NCI-H526 treated with DMSO at 0.1 percent for 48 hours (cell line): ENCODE results near the gene RNASE12.
A peak's percentile ranks its signal among the peaks of the same experiment; 100 is the strongest.
"Not testable (repeated sequence)": the region's sequence is repeated elsewhere in the genome, so short reads cannot be mapped to it uniquely, and the experiment has no call there.

Source experiments
- DNase-seq: peaks from one replicate; lab custom pipeline; 2025; lab: John Stamatoyannopoulos, UW

RNASE12 gene

DNA sequence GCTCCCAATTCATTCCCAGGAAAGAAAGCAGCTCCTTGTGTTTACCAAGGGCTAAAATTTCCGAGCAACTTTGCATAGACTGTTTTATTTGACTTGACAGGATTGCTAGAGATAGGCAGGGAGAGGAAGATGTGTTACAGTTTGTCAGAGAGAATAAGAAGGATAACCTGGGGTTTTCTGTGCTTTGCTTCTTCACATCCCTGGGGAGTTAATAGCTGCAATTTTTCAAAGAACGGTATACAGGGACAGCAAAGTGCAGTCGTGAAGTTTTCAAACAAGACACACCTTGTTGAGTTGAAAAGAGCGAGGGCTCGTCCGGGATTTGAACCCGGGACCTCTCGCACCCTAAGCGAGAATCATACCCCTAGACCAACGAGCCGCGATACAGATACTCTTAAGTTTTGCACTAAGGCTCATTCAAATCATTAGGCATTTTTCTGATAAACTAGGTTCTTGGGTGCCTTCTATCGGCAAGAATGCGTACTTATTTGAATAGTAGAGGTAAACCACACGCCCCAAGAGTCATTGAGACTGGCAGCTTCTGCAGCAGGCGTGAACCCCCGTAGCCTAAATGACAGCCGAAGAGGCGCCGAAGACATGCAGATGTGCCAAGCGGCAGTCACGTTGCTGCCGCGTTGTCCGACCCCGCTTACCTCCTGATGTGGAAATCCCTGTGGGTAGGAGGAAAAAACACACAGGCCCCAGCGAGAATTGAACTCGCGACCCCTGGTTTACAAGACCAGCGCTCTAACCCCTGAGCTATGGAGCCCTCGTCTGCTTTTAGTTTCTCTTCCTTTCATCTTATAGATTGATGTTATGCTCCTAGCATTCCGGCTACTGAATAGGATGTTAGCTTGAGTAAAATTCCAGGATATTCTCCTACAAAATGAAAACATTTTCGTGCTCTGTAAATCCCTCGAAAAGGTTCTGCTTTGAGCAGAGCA lies 22.2 kb upstream of the RNASE12 start:
- DNase-seq, result peak; percentile 98

DNA sequence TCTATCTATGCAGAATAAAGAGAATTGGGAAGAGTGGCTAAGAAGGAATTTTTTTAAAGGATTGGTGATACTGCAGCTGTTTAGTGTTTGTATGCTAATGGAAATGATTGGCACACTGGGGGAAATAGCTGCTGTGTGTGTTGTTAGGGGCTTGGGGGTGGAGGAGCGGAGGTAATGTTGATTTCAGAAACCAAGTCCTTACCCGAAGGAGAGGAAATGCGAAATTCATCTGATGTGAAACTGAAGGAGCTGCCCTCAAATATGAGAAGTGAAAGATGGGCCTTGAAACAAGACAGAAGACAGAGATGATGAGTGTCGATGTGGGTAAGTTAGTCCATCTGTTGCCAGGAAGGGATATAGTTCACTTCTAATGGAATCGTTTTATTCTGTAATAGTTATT lies 21.2 kb upstream of the RNASE12 start:
- DNase-seq, result no peak

- no peak for DNase-seq
Observed at GRCh38 chr14:20611277-20611676, 20.1 kb upstream of the RNASE12 start.

- DNase-seq, result peak; percentile 65
Observed at GRCh38 chr14:20610002-20610765, 19.0 kb upstream of the RNASE12 start.

DNA sequence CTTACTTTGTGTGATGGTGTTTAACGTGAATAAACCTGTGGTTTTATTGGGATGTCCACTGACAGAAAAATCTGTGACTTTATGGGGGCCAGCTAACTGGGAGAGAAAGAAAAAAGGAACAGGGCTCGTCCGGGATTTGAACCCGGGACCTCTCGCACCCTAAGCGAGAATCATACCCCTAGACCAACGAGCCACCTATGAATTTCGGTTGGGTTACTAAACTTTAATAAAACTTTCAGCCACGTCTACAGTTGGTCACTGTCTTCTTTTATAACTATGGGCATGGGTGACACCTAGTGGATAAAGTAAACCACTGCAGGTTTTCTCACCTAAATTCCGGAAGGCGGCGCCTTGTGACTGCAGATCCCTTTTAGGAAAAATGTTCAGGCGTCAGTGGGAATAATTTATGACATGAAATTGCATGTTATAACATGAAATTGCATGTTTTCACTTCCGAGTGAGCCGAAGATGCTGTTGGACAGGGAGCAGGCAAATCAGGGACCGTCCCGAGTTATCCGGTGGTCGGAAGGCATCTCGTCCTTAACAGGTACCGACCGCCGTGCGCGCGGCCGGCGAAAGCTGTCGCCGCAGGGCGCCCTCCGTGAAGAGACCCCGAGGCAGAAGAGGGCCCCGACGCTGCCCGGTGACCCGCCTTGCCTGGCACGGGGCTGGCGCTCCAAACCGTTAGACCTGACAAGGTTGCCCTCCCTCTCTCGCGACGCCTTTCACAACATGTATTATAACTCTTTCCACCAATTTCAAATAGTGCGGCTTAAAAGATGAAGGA lies 18.2 kb upstream of the RNASE12 start:
- peak; percentile 76 for DNase-seq

DNA sequence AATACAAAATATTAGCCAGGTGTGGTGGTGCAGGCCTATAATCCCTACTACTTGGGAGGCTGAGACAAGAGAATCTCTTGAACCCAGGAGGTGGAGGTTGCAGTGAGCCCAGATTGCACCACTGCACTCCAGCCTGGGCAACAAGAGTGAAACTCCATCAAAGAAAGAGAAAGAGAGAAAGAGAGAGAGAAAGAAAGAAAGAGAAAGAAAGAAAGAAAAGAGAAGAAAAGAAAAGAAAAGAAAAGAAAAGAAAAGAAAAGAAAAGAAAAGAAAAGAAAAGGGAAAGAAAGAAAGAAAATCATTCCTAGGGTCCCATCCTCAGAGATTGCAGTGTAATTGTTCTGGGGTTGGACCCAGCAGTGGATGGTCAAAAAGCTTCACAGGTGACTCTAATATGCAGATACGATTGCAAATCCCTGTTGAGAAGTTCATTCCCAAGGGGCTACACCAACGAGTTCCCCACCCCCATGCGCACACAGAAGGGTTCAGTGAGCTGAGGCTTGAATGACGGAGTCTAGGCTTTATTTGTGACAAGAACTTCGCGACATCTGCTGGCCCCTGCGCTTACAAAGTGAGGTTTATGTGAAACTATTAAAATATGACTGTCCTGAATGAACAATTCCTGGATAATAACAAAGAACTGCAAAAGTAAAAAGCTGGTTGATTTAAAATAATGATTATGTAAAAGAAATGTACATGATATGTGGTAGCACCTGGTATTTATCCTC lies 17.4 kb upstream of the RNASE12 start:
- DNase-seq, result no peak

DNA sequence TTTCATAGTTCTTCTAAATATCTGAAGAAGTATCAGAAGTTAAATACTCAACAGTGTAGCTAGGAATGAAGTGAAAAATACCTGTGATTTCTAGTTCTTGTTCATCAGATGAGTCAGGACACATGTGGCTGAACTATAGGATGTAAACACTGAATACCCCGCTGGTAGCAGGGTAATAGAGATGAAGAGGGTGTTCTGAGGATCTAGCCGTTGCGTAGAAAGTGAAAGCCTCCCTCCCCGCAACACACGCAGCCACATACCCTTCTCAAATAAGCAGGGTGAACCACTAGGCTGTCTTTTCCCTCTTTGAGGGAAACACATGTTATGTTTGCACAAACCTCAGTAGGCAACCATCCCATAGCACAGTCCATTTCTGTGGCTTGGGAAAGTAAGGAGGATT lies 16.4 kb upstream of the RNASE12 start:
- DNase-seq, result no peak

- no peak for DNase-seq
Observed at GRCh38 chr14:20606902-20607242, 15.7 kb upstream of the RNASE12 start.

- no peak for DNase-seq
Observed at GRCh38 chr14:20606190-20606901, 15.2 kb upstream of the RNASE12 start.

DNA sequence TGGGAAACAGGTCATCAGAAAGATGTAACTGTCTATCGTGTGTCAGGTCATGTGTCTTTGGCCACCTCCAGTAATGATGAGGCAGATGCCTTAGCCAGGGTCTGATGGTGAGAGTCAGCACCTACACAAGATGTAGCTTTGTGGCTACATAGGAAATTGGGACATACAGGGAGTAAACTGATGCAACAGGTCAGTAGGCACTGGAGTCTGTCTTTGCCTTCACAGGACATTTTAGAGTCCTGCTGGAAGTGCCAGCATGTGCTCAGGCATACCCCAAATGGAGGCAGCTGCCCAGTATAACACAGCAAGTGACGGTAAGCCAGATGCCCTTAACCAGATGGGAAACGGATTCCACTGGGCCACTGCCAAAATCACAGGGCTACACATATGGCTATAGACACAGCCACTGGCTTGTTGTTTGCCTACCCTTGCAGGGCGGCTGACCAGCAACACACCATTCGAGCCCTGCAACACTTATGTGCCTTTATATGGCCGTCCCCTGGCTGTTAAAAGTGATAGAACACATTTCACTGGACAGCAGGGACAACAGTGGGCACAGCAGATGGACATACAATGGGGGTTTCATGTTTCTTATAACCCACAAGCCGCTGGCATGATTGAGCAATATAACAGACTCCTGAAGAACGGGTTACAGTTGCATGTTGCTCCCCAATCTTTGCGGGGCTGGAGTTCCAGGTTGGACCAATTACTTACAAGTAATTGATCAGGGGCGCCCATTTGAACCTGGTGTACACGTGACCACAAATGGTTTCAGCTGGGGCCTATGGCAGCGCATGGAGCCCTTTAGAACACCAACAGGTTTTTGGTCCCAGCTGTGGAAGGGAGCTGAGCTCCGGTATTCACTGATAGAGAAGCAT lies 12.9 kb upstream of the RNASE12 start:
- no peak for DNase-seq

DNA sequence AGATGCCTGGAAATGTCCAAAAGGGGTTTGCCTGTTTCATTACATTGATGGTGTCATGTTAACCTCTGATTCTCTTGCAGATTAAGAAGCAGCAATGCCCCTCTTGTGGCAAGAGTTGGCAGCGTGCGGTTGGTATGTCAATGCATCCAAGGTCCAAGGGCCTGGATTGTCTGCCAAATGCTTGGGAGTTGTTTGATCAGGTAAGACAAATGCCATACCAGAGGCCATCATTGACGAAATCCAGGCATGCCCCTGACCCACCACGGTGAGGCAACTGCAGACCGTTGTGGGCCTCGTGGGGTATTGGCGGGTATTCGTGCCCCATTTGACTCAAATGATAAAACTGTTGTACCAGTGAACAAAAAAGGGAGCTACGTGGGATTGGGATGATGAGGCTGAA lies 11.4 kb upstream of the RNASE12 start:
- no peak for DNase-seq

DNA sequence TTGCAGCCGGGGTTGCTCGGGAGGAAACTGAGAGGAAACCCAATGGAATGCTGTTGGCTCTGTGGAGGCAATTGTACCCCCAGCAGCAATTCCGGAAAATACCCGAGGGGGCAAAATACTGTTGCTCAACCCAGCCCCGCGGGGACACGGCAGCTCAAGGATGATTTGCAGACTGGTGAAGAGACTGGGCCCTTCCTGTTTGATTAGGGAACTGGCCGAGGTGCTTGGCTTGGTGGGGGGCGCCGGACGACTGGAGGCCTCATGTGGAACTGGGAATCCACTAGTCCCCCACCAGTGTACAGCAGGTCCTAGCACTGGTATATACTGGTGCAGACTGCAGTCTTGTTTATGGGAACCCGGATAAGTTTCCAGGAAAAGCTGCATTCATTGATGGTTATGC lies 10.3 kb upstream of the RNASE12 start:
- no peak for DNase-seq

DNA sequence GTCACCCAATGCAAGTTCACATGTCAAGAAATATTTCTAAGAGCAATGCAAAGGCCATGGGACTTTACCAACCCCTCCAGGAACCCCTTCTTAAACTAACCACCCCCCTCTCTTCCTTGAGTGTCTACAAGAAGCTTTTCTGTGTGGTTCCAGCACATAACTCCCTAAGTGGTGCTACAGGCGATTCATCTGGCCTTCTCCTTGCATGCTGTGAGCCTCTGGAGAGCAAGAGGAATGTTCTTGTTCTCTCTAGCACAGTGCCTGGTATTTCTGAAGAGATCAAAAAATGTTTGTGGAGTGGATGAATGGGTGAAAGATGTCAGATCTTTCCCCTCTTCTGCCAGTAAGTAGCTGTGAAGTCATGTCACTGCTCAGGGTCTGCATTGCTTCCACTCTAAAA lies 5.9 kb upstream of the RNASE12 start:
- DNase-seq, result no peak

DNA sequence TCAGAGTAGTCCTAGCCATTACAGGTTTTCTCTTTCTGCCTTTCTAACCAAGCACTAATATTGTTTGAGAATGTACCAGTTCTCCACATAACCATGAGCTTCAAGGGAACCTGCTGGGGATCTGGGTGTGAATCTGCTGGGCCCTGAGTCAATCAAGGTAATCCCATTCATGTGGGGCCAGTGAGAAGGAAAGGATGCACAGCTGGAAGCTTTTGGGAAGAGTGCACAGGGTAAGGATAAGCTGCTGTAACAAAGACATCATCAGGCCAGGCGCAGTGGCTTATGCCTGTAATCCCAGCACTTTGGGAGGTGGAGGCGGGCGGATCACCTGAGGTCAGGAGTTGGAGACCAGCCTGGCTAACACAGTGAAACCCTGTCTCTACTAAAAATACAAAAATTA lies 4.5 kb upstream of the RNASE12 start:
- not testable (repeated sequence) for DNase-seq

GRCh38 chr14:20592574-20592973 lies 1.4 kb upstream of the RNASE12 start:
- DNase-seq, result no peak

DNA sequence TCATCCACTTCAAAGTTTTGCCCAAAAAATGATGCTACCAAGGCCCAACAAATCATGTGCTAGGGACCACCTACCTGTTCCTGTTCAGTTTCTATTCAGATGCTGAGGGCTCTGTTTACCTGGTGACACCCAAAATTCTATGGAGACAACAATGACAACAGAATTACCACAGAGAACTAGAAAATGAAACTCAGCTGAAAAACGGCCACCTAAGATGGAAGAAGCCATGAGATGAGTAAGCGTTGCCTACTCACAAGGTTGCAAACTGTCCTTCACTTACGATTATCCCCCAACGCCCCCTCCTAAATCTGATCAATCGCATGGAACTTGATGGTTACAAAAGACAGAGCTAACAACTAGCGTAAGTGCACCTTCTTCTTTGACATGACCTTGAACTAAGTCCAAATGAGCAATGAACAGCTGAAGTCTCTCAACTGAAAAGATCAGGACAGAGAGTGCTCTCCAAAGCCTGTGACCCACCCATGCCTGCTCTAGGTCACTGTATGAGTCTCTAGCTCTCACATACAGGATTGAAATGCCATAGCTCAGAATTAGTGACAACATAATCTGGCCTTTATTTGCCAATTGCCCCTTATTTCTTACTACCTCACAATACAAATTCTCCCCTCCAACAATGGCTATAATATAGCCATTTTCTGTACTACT lies 3.6 kb downstream of the RNASE12 start, which contains the start of gene RNASE11:
TSS of gene RNASE11 (minus strand) at position 513 of the 666 bp plus-strand sequence.
- DNase-seq, result no peak

DNA sequence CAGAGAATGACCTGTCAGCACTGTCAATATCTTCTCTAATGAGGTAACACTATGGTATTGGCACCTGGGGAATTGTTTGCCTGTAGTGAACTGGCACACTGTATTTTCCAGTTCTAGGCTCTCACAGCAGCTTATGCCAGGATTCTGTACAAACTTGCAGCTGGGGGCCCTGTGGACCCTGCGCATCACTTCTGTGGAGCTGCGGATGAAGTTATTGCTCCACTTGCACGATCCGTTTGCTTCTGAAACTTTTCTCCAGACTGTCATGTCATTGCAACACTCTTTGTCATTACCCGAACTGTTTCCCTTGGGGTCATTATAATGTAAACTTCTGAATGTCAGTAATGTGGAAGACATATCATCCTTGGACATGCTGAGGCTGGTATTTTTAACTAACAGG lies 7.3 kb downstream of the RNASE12 start:
- no peak for DNase-seq

DNA sequence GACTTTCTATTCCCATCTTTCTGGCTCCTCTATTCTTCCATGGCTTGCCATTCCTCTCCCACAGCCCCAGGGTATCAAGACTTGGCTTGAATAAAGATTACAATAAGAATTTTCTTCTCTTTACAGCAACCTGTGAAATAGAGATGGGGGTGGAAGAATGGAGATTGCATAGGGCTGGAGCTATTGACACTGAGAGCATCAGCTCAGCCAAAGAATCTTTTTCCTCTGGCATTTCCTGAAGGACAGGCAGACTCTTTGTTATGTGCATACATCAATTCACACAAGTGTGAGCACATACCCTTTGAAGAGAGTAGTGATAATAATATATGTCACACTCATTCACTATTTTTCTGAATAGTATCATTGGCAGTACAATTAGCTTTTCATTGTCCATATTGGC lies 8.0 kb downstream of the RNASE12 start:
- no peak for DNase-seq

DNA sequence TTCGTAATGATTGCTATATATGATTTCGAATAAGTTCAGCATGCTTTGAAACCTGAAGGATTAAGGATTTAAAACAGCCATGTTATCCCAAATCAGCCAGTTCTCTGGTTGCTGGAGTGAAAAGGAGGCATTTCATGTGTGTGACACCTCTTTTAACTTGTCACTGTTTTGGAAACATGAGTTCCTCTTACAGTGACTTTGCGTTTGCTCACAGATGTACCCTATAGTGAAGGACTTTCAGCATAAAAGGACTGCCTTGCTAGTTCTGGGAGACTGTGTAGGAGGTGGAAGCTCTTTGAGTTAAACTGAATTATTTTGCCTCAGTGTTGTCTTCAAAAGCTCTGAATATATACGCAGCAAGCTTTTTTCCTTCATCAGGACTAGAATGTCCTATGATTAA lies 10.9 kb downstream of the RNASE12 start:
- no peak for DNase-seq
